Midbrain (tissue), 1 donor: ENCODE results near the gene SKAP1.

ENCODE experiments used
- DNase-seq: peaks from one replicate; lab custom pipeline; 2025; lab: John Stamatoyannopoulos, UW

The SKAP1 gene

GRCh38 chr17:48244814-48245213 lies 185.2 kb downstream of the SKAP1 start:
- no peak for DNase-seq

- no peak for DNase-seq
Measured at GRCh38 chr17:48244121-48244711, 185.8 kb downstream of the SKAP1 start.

GRCh38 chr17:48241770-48242497 lies 188.1 kb downstream of the SKAP1 start:
- DNase-seq: no peak

DNA sequence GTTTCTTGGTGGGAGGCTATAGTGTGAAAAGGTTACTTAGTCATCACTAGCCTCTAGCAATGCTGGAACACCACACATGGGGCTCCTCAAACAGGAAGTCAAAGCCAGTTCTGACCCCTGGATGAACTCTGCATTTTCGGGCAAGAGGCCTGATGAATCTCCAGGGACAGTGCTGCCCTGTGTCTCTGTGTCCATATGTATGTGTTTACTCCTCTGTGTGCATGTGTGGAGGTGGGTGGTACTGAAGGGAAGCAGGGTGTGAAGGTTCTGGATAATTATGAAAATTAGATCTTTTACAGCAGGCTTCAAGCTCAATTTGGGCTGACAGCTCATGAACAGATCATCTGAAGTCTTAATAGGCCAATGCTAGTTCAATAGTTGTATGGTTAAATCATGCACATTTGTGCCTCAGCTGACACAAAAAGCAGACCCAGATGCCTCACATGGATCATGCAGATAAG lies 188.9 kb downstream of the SKAP1 start:
- no peak for DNase-seq

DNA sequence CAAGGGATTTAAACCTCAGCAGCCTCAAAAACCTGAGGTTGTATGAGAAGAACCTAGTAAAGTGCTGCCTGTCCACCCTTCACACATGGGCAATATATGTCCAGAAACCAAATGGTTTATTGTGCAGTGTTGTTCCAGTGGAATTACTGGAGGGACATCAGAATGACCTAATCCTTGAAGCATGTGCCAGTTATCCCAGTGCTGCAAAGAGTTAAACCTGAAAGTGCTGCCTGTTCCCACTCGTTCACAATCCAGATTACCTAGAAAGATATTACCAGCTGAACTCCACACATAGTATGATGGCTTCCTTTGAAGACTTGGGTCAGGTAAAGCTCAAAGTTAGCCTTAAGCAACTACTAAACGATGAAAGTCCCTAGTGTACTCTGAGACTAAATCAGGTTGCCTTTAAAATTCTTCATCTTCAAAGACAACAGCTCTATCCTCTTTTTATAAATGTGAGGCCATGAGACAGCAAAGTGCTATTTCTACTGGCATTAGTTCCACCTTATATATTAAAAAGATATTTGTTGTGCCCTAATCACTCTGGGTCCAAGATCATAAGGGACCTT lies 189.4 kb downstream of the SKAP1 start:
- no peak for DNase-seq

GRCh38 chr17:48240122-48240521 lies 189.9 kb downstream of the SKAP1 start:
- no peak for DNase-seq

DNA sequence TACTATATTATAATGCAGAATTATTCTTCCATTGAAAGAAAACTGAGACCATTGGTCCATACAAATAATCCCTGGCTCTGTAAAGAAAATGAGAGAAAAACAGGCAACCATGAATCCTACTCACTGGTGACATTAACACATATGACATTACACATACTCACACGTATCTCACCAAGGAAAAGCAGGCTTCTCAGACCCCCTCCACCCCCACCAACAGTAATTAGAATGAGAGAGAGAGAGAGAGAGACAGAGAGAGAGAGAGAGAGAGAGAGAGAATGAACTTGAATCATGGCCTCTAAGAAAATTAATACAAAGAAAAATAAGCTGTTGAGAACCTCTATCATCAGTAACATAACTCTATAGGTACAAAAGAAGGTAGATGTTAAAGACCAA lies 190.4 kb downstream of the SKAP1 start:
- DNase-seq: no peak

DNA sequence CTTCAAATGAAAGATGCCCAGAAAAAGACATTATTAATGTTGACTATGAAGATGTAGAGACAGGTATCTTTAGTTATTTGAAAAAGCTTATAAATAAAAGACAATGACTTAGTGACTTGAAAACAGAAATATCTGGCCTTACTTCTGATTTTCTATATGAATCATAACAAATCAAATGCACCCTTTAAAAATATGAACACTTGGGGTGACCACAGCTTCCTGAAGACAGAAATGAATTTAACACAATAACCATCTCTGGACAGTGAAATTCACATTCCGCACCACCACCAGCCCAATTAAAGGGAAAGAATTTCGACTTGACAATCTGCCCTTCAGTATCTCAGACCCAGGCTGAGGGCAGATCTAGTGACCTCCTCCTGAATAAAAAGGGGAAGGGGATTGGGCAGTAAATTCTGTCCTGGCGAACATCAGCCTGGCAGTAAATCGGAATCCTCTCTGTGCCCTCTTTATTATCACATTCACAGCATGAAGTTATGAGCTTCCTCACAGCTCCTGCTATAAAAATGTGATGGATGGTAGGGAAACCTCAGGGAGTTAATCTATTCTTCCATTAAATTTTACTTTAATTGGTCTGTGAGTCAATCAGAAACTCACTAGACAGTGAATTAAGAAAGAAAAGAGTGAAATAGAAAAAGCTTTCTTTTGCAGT lies 190.9 kb downstream of the SKAP1 start:
- DNase-seq: no peak

DNA sequence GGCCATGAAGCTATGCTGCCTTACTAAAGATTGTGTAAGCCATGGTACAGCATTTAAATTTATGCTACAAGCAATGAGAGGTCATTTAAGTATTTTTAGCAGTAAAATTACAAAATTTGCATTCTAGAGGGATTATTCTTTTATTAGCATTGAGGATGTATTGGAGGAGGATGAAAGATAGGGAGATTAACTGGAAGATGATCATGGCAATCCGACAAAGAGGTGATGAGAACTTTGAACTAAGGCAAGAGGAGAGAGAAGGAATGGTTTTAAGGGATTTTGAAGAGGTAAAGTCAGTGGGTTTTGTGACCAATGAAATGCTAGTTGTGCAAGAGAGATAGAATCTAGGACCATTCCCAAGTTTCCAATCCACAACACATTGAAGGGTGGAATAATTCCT lies 192.6 kb downstream of the SKAP1 start:
- no peak for DNase-seq

DNA sequence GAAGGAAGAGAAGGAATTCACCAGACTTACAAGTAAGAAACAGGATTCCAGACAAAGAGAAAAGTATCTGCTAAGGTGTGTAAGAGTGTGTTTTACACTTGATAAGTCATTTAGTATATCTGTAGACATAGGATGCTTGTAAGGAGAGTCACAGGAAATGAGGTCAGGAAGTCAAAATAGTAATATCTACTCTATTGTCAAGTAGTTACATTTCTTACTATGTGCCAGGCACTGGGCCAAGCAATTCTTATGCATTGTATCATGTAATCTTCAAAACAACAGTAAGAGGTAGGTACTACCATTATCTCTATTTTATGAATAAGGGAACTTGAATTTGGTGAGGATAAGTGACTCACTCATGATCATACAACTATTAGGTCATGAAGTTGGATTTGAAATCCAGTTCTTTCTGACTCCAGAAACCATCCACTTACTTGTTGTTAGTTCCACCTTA lies 193.3 kb downstream of the SKAP1 start:
- no peak for DNase-seq

DNA sequence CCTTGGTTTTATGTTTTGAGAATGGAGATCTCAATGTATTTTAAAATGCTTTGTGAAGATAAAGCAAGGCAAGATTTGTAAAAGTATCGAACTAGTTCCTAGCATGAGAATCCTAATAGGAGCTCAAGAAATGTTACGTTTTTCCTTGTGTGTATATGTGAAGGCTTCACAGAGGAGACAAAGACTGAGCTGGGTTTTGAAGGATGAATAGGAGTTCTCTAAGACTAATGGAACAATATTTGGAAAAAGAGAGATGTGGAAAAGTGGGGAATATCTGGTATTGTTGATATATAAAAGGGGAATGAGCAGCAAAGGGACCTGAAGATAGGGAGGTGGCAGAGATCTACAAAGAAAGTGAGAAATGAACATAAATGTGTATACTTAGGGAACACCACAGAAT lies 195.1 kb downstream of the SKAP1 start:
- no peak for DNase-seq

- no peak for DNase-seq
Measured at GRCh38 chr17:48231995-48232959, 197.7 kb downstream of the SKAP1 start.

GRCh38 chr17:48229936-48230335 lies 200.1 kb downstream of the SKAP1 start:
- DNase-seq: no peak

DNA sequence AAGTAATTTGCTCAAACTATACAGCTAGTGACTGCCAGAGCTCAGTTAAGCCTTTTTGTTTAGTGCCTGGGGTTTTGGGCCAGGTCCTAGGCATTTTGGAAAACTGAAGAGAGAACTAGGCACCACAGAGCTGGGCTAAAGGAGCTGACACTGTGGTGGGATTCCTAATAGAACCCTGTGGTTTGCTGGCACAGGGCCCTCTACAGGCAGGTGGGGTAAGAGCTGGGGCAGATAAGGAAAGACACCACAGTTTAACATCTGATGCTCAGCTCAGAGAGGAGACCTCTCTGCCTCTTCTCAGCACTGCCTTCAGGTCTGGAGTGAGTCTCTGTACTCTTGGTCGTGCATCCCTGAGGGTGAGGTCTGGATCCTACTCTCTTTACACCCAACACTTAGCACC lies 201.3 kb downstream of the SKAP1 start:
- no peak for DNase-seq

GRCh38 chr17:48225725-48226567 lies 204.1 kb downstream of the SKAP1 start:
- DNase-seq: no peak

GRCh38 chr17:48223945-48224344 lies 206.1 kb downstream of the SKAP1 start:
- DNase-seq: no peak

- DNase-seq: no peak
Measured at GRCh38 chr17:48219617-48220016, 210.4 kb downstream of the SKAP1 start.

DNA sequence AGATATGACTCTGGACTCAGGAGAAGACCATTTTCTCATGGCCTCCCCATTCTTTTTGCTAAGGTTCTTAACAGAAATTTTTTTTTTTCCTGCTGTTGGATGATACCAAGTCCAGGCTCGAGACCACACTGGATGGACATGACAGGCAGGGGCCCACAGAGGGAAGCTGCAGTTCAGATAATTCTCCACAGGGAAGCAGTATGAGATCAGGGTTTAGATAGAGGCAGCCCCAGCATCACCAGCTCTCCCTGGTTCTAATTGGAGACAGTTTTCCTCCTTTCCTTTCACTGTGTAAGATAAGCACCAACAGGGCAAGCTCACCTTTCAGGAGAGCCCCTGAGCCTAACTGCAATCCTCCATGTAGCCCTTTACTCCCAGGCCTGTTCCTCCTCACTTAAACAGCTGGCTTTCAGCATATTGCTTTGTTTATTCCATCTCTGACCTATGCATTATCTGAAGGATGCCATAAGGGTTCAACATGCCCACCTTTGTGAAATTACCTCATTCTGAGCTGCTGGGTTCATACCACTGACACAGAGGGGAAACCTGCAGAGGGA lies 214.4 kb downstream of the SKAP1 start:
- DNase-seq: no peak

- DNase-seq: no peak
Measured at GRCh38 chr17:48213797-48214196, 216.2 kb downstream of the SKAP1 start.

GRCh38 chr17:48211787-48212186 lies 218.2 kb downstream of the SKAP1 start:
- DNase-seq: no peak
